Upper lobe of left lung (tissue), 6 donors: ENCODE results near the gene FXYD7. TPM values are rescaled to one million over a fixed set of nuclear protein-coding genes. Genes with fewer than 3 reads are reported as not detected.

Experiments
- ATAC-seq, 2 donors: fragments of 200-7000 bp; cut with Tn5 transposase; one replicate each; pipeline ENCODE4 v1.9.1; 2022; ENCODE audit warnings: mild to moderate bottlenecking in 2 of 2, moderate library complexity in 2 of 2; ENCODE audit not compliant: low FRiP score in 2 of 2
- DNase-seq, 2 donors: peaks; one replicate each; pipeline ENCODE4 v3.0.0-alpha.2; 2019 to 2020
- H3K27ac ChIP-seq, 4 donors: fragments of 200-600 bp; sonication (generic); one replicate each; pipeline ENCODE4 v1.5.1; 2016 to 2019
- H3K27me3 ChIP-seq, 4 donors: fragments of 200-600 bp; sonication (generic); one replicate each; pipeline ENCODE4 v1.5.1; 2017 to 2019
- H3K36me3 ChIP-seq, 4 donors: fragments of 200-600 bp; sonication (generic); one replicate each; pipeline ENCODE4 v1.5.1; 2016 to 2019
- H3K4me1 ChIP-seq, 4 donors: fragments of 200-600 bp; sonication (generic); one replicate each; pipeline ENCODE4 v1.5.1; 2018 to 2019
- H3K4me3 ChIP-seq, 4 donors: fragments of 200-600 bp; sonication (generic); one replicate each; pipeline ENCODE4 v1.5.1; 2017 to 2019; ENCODE audit warnings: mild to moderate bottlenecking in 2 of 4, moderate library complexity in 1 of 4
- H3K9me3 ChIP-seq, 4 donors: fragments of 200-600 bp; sonication (generic); one replicate each; pipeline ENCODE4 v1.5.1; 2018 to 2019
- CTCF ChIP-seq, 6 experiments: fragments of 450-650 bp in 4 of 6; fragments of 200-600 bp in 2 of 6; sonication (generic) in 2 of 6; IDR thresholded peaks; one replicate each; pipeline ENCODE4 v1.5.1; 2016 to 2019; ENCODE audit warnings: antibody characterized with exemption in 6 of 6
- EP300 ChIP-seq, 4 donors: sonication (generic); formaldehyde crosslinking; IDR thresholded peaks; one replicate each; pipeline ENCODE4 v1.5.1; 2017; ENCODE audit warnings: antibody characterized with exemption in 4 of 4, control low read depth in 2 of 4
- POLR2A ChIP-seq, 4 donors: fragments of 450-650 bp; IDR thresholded peaks; one replicate each; pipeline ENCODE4 v1.5.1; 2016 to 2017; ENCODE audit warnings: antibody characterized with exemption in 4 of 4, mild to moderate bottlenecking in 2 of 4
- POLR2AphosphoS5 ChIP-seq, 2 donors: sonication (generic); formaldehyde crosslinking; IDR thresholded peaks; one replicate each; pipeline ENCODE4 v1.5.1; 2017; ENCODE audit warnings: antibody characterized with exemption in 2 of 2
- WGBS, 2 donors: methylation state at CpG; one replicate each; pipeline ENCODE4 v1.1.5; 2017 to 2018; 5-methylcytosine and 5-hydroxymethylcytosine counted together
- total RNA-seq, 6 donors: library from RNA; depleted of rRNA in 4 of 6; stranded (reverse); fragments of >200 nt in 4 of 6; gene quantifications; one replicate each; pipeline versions ENCODE4 v1.1.0 to v1.2.1, GENCODE V29; 2016 to 2021
- donor health status: DM: no; HTN: no; CAD: no; lungs with moderate emphysema.
- donor health status: DM: no; HTN: yes; CAD: no; lungs with severe emphysema.

Gene FXYD7
- total RNA-seq, 6 donors from 2014 or later = 0.34 TPM; not detected in 5

- H3K27ac ChIP-seq = no peak overlapping the region
- H3K4me1 ChIP-seq = peaks cover 0 to 8% (median 5%) of the 10 kb centered on the region in 4 donors
- no peaks in the 10 kb centered on the region for H3K9me3 ChIP-seq
- ATAC-seq (no peak), DNase-seq (peak in 1 of 2 donors; percentile 81)
- no peaks in the 10 kb centered on the region for H3K36me3 ChIP-seq
- H3K4me3 ChIP-seq = no peak overlapping the region
- 65 to 69% methylated on average over 11 to 26 of the region's 31 CpGs for WGBS, 2 donors
- no peaks in the 10 kb centered on the region for H3K27me3 ChIP-seq
- no peak for TF ChIP-seq POLR2A (IDR thresholded peaks at IDR 0.05)
- no peak for TF ChIP-seq POLR2AphosphoS5 (IDR thresholded peaks at IDR 0.05)
- TF ChIP-seq CTCF (IDR thresholded peaks at IDR 0.05) = no peak
- TF ChIP-seq EP300 (IDR thresholded peaks at IDR 0.05) = no peak
Measured at GRCh38 chr19:35130761-35131720, 12.0 kb upstream of the FXYD7 start.

GRCh38 chr19:35132254-35132653 is 10.8 kb upstream of the FXYD7 start:
- DNase-seq (no peak), ATAC-seq (no peak)
- H3K4me1 ChIP-seq = peaks cover 0 to 9% (median 6%) of the 10 kb centered on the region in 4 donors
- no peaks in the 10 kb centered on the region for H3K27me3 ChIP-seq
- TF ChIP-seq CTCF (IDR thresholded peaks at IDR 0.05) = no peak
- TF ChIP-seq POLR2AphosphoS5 (IDR thresholded peaks at IDR 0.05) = no peak
- no peak for TF ChIP-seq POLR2A (IDR thresholded peaks at IDR 0.05)
- TF ChIP-seq EP300 (IDR thresholded peaks at IDR 0.05) = no peak
- no peaks in the 10 kb centered on the region for H3K36me3 ChIP-seq
- no peak overlapping the region for H3K27ac ChIP-seq
- H3K9me3 ChIP-seq = no peaks in the 10 kb centered on the region
- no peak overlapping the region for H3K4me3 ChIP-seq

- TF ChIP-seq POLR2A (IDR thresholded peaks at IDR 0.05) (no peak), EP300 (IDR thresholded peaks at IDR 0.05) (no peak), CTCF (IDR thresholded peaks at IDR 0.05) (no peak), POLR2AphosphoS5 (IDR thresholded peaks at IDR 0.05) (no peak)
- Histone ChIP-seq H3K27me3 (no peaks in the 10 kb centered on the region), H3K4me1 (peaks cover 3 to 12% (median 7%) of the 10 kb centered on the region in 4 donors), H3K4me3 (peak overlapping the region in 2 of 4 donors; percentile 24 to 32), H3K36me3 (no peaks in the 10 kb centered on the region), H3K27ac (peak overlapping the region in 2 of 4 donors; percentile 39 to 87), H3K9me3 (no peaks in the 10 kb centered on the region)
- DNase-seq (no peak), ATAC-seq (no peak)
- WGBS, 2 donors = 76 to 92% methylated on average over 8 to 11 of the region's 11 CpGs
Measured at GRCh38 chr19:35133826-35134225, 9.2 kb upstream of the FXYD7 start.

- TF ChIP-seq POLR2A (IDR thresholded peaks at IDR 0.05) (no peak), EP300 (IDR thresholded peaks at IDR 0.05) (no peak), POLR2AphosphoS5 (IDR thresholded peaks at IDR 0.05) (no peak), CTCF (IDR thresholded peaks at IDR 0.05) (no peak)
- H3K27ac ChIP-seq = peak within 1 kb of the TSS; percentile 39 to 87 (median 64)
- ATAC-seq = no peak
- peak within 1 kb of the TSS in 3 of 4 donors; percentile 9 to 32 (median 24) for H3K4me3 ChIP-seq
- DNase-seq = no peak
- H3K4me1 ChIP-seq = peaks cover 3 to 12% (median 12%) of the 10 kb centered on the region in 4 donors
- WGBS, 2 donors = 72 to 81% methylated on average over 12 to 13 of the region's 15 CpGs
- no peaks in the 10 kb centered on the region for H3K27me3 ChIP-seq
- H3K9me3 ChIP-seq = no peaks in the 10 kb centered on the region
- H3K36me3 ChIP-seq = no peaks in the 10 kb centered on the region
Measured at GRCh38 chr19:35134601-35135242, 8.3 kb upstream of the FXYD7 start, which contains the start of gene LGI4. Gene LGI4, minus strand, starts transcription at chr19:35135059. Its CDS starts 379 bp downstream, at chr19:35134680.
